CD8-positive, alpha-beta memory T cell (primary cell): ENCODE data around the gene MACROD2. TPM values are rescaled to one million over a fixed set of nuclear protein-coding genes. Genes with fewer than 3 reads are reported as not detected.
A peak's percentile ranks its signal among the peaks of the same experiment; 100 is the strongest.

Source experiments
- CTCF ChIA-PET: fragments of 350-600 bp; sonication (Branson Sonifier 250); formaldehyde crosslinking; loops from one replicate; lab custom pipeline; 2021; ENCODE audit warnings: antibody characterized with exemption; lab: Charles Lee
- POLR2A ChIA-PET: fragments of 350-600 bp; sonication (Branson Sonifier 250); formaldehyde crosslinking; loops from one replicate; lab custom pipeline; 2021; ENCODE audit warnings: antibody characterized with exemption; lab: Charles Lee
- DNase-seq, 5 donors: peaks; one replicate each; pipeline versions ENCODE4 v3.0.0 to v3.0.0-alpha.2; 2020 to 2022; ENCODE audit warnings: mixed read lengths in 1 of 5
- H3K27ac ChIP-seq: one replicate; pipeline ENCODE4 v1.7.0; 2013; ENCODE audit warnings: low read depth, mild to moderate bottlenecking, low read length, moderate library complexity
- H3K27me3 ChIP-seq: 2 replicates; pipeline ENCODE4 v1.7.0; 2013; ENCODE audit warnings: low read length, mild to moderate bottlenecking; ENCODE audit not compliant: insufficient read depth, poor library complexity, severe bottlenecking
- H3K36me3 ChIP-seq: 2 replicates; pipeline ENCODE4 v1.7.0; 2013; ENCODE audit warnings: mild to moderate bottlenecking, low read length, moderate library complexity; ENCODE audit not compliant: insufficient read depth
- H3K4me1 ChIP-seq: 2 replicates; pipeline ENCODE4 v1.7.0; 2013; ENCODE audit warnings: mild to moderate bottlenecking, low read length, moderate library complexity; ENCODE audit not compliant: insufficient read depth
- H3K4me3 ChIP-seq: 2 replicates; pipeline ENCODE4 v1.7.0; 2013; ENCODE audit warnings: mild to moderate bottlenecking, low read length
- H3K9me3 ChIP-seq: 2 replicates; pipeline ENCODE4 v1.7.0; 2013; ENCODE audit warnings: mild to moderate bottlenecking, low read length
- H3K27ac Mint-ChIP-seq, 8 donors: one replicate each; pipeline ENCODE4 v1.8.0; 2020 to 2021; ENCODE audit warnings: mixed read lengths in 8 of 8, mild to moderate bottlenecking in 6 of 8, inconsistent platforms in 3 of 8, moderate library complexity in 3 of 8
- H3K27me3 Mint-ChIP-seq, 2 donors: one replicate each; pipeline ENCODE4 v1.8.0; 2020 to 2021; ENCODE audit warnings: mixed read lengths in 2 of 2, mild to moderate bottlenecking in 1 of 2, moderate library complexity in 1 of 2
- H3K36me3 Mint-ChIP-seq, 3 donors: one replicate each; pipeline ENCODE4 v1.8.0; 2020 to 2021; ENCODE audit warnings: mixed read lengths in 3 of 3, inconsistent platforms in 1 of 3, mild to moderate bottlenecking in 1 of 3
- H3K4me1 Mint-ChIP-seq, 3 donors: one replicate each; pipeline ENCODE4 v1.8.0; 2020 to 2021; ENCODE audit warnings: mixed read lengths in 3 of 3, inconsistent platforms in 1 of 3, mild to moderate bottlenecking in 1 of 3
- H3K4me3 Mint-ChIP-seq, 7 donors: one replicate each; pipeline ENCODE4 v1.8.0; 2020 to 2021; ENCODE audit warnings: mixed read lengths in 7 of 7, mild to moderate bottlenecking in 6 of 7, moderate library complexity in 4 of 7, inconsistent platforms in 2 of 7
- H3K9me3 Mint-ChIP-seq, 5 donors: one replicate each; pipeline ENCODE4 v1.8.0; 2020 to 2022; ENCODE audit warnings: mixed read lengths in 5 of 5, mild to moderate bottlenecking in 3 of 5, moderate library complexity in 2 of 5, inconsistent platforms in 1 of 5
- polyA plus RNA-seq: library from polyadenylated mRNA; unstranded; fragments of 300-500 nt; fragmentation: Illumina TruSeq; gene quantifications from one replicate; pipeline ENCODE4 v1.2.3, GENCODE V29; 2021
- total RNA-seq, 2 experiments: library from RNA; stranded (reverse); gene quantifications; one replicate each; pipeline ENCODE4 v1.2.3, GENCODE V29; 2021

Gene MACROD2
- total and polyA plus RNA-seq, 3 experiments from 2014 or later: not detected

DNA sequence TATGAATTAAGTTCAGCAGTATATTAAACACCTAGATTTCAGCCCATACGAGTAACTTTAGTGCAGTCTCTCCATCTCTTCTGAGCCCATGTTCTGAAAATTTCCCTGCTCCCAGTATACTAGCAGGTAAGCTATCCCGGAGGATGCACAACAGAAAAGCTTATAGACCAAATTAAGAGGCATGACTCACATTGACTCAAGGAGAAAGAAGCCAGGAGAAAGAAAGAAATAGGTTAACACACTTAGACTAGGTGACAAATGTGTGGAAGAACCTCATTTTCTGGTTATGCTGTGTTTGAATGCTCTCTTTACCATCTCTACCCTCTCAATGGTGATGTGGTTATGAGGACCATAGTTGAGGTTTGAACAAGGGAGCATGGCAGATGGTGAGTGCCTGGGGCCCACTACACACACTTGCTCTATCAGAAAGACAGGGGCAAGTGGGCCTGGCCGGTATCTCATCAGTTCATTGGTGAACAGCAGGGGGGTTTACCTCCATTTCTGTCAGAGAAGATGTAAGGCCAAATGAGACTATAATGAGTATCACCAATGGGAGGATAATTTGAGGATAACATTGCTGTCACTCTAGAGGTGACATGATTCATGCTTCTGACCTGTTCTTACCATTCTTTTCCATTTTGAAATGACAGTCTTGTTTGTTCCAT lies 1244.4 kb downstream of the MACROD2 start:
- H3K4me3 ChIP-seq: no peak overlapping the region
- CTCF ChIA-PET: no interaction called here
- H3K27me3 ChIP-seq: no peaks in the 10 kb centered on the region
- no peaks in the 10 kb centered on the region for H3K4me1 ChIP-seq
- no peak overlapping the region for H3K27ac Mint-ChIP-seq
- no peaks in the 10 kb centered on the region for H3K9me3 ChIP-seq
- H3K36me3 Mint-ChIP-seq: no peaks in the 10 kb centered on the region
- DNase-seq: no peak
- peaks cover 0 to 21% (median 10%) of the 10 kb centered on the region in 5 donors for H3K9me3 Mint-ChIP-seq
- no peaks in the 10 kb centered on the region for H3K4me1 Mint-ChIP-seq
- POLR2A ChIA-PET: no interaction called here
- no peak overlapping the region for H3K4me3 Mint-ChIP-seq
- H3K36me3 ChIP-seq: no peaks in the 10 kb centered on the region
- no peaks in the 10 kb centered on the region for H3K27me3 Mint-ChIP-seq
- no peak overlapping the region for H3K27ac ChIP-seq

GRCh38 chr20:15240801-15241200 lies 1245.5 kb downstream of the MACROD2 start:
- POLR2A ChIA-PET: no interaction called here
- DNase-seq: no peak
- Histone ChIP-seq H3K36me3 (no peaks in the 10 kb centered on the region), H3K9me3 (no peaks in the 10 kb centered on the region), H3K4me1 (no peaks in the 10 kb centered on the region), H3K27ac (no peak overlapping the region), H3K27me3 (no peaks in the 10 kb centered on the region), H3K4me3 (no peak overlapping the region)
- Mint-ChIP-seq H3K27ac (peak overlapping the region in 1 of 8 donors; percentile 60), H3K4me3 (no peak overlapping the region), H3K36me3 (no peaks in the 10 kb centered on the region), H3K4me1 (no peaks in the 10 kb centered on the region), H3K27me3 (no peaks in the 10 kb centered on the region), H3K9me3 (peaks cover 0 to 18% (median 10%) of the 10 kb centered on the region in 5 donors)
- CTCF ChIA-PET: no interaction called here

GRCh38 chr20:15241681-15242080 lies 1246.4 kb downstream of the MACROD2 start:
- POLR2A ChIA-PET: no interaction called here

DNA sequence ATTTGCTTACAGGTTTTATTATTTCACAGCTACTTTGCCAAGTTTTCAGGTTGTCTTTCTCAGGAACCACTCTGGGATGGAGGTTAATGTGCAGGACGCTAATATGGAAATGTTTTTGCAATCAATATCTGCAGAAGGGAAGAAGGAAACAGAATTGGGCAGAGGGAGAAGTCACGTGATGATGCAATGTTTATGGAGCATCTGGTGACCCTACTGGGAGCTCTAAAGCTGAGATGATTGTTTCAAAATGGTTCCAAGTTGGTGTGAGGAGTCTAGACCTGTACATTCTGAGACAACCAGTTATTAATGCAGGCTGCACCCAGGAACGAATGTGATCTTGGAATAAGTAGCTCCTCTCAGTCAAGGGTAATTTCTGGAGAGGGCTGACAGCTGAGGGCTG lies 1247.5 kb downstream of the MACROD2 start:
- Histone ChIP-seq H3K27me3 (no peaks in the 10 kb centered on the region), H3K27ac (no peak overlapping the region), H3K36me3 (no peaks in the 10 kb centered on the region), H3K4me1 (no peaks in the 10 kb centered on the region), H3K4me3 (no peak overlapping the region), H3K9me3 (no peaks in the 10 kb centered on the region)
- H3K9me3 Mint-ChIP-seq: peaks cover 0 to 16% (median 7%) of the 10 kb centered on the region in 5 donors
- no peak overlapping the region for H3K4me3 Mint-ChIP-seq
- DNase-seq: no peak
- H3K4me1 Mint-ChIP-seq: no peaks in the 10 kb centered on the region
- no peak overlapping the region for H3K27ac Mint-ChIP-seq
- no peaks in the 10 kb centered on the region for H3K27me3 Mint-ChIP-seq
- ChIA-PET CTCF (no interaction called here), POLR2A (no interaction called here)
- H3K36me3 Mint-ChIP-seq: no peaks in the 10 kb centered on the region

More at GRCh38 chr20:15241681-15242080, 1246.4 kb downstream of the MACROD2 start:
- H3K4me3 ChIP-seq: no peak overlapping the region
- H3K27ac ChIP-seq: no peak overlapping the region
- Mint-ChIP-seq H3K27me3 (no peaks in the 10 kb centered on the region), H3K36me3 (no peaks in the 10 kb centered on the region), H3K27ac (no peak overlapping the region), H3K9me3 (peaks cover 0 to 16% (median 8%) of the 10 kb centered on the region in 5 donors), H3K4me1 (no peaks in the 10 kb centered on the region), H3K4me3 (no peak overlapping the region)
- CTCF ChIA-PET: no interaction called here
- no peak for DNase-seq
- H3K4me1 ChIP-seq: no peaks in the 10 kb centered on the region
- no peaks in the 10 kb centered on the region for H3K27me3 ChIP-seq
- H3K9me3 ChIP-seq: no peaks in the 10 kb centered on the region
- H3K36me3 ChIP-seq: no peaks in the 10 kb centered on the region

DNA sequence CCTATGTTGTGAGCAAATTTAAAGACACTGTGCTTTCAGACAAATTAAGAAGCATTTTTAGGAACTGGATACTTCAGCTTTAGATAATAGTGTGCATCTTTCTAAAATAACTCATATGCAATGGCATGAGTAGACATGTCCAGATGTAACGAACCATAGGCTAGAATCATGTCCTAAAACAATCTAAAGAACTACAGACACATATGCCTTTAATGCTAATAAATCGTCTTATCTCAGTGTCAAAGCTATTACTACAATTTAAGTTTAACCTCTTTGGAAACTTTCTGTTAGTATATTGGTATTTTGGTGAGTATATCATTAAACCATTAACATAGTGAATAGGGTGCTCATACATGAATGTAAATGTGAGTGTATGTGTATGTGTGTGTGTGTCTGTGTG lies 1250.6 kb downstream of the MACROD2 start:
- H3K4me1 Mint-ChIP-seq: no peaks in the 10 kb centered on the region
- no peaks in the 10 kb centered on the region for H3K36me3 ChIP-seq
- no peak overlapping the region for H3K4me3 ChIP-seq
- peaks cover 0 to 2% (median 0%) of the 10 kb centered on the region in 3 donors for H3K36me3 Mint-ChIP-seq
- no peaks in the 10 kb centered on the region for H3K9me3 ChIP-seq
- ChIA-PET POLR2A (no interaction called here), CTCF (no interaction called here)
- no peak overlapping the region for H3K27ac Mint-ChIP-seq
- no peaks in the 10 kb centered on the region for H3K4me1 ChIP-seq
- no peak overlapping the region for H3K4me3 Mint-ChIP-seq
- H3K27me3 ChIP-seq: no peaks in the 10 kb centered on the region
- no peak overlapping the region for H3K27ac ChIP-seq
- H3K27me3 Mint-ChIP-seq: no peaks in the 10 kb centered on the region
- H3K9me3 Mint-ChIP-seq: peaks cover 0 to 12% (median 4%) of the 10 kb centered on the region in 5 donors
- DNase-seq: no peak

- no peaks in the 10 kb centered on the region for H3K36me3 ChIP-seq
- H3K4me3 Mint-ChIP-seq: no peak overlapping the region
- POLR2A ChIA-PET: no interaction called here
Observed at GRCh38 chr20:15248618-15249395, 1253.5 kb downstream of the MACROD2 start.

GRCh38 chr20:15251171-15251570 lies 1255.9 kb downstream of the MACROD2 start:
- ChIA-PET POLR2A (no interaction called here), CTCF (no interaction called here)
- Mint-ChIP-seq H3K27ac (no peak overlapping the region), H3K4me3 (no peak overlapping the region), H3K27me3 (no peaks in the 10 kb centered on the region), H3K36me3 (peaks cover 0 to 2% (median 0%) of the 10 kb centered on the region in 3 donors), H3K9me3 (peaks cover 0 to 16% (median 6%) of the 10 kb centered on the region in 5 donors), H3K4me1 (no peaks in the 10 kb centered on the region)
- no peak overlapping the region for H3K4me3 ChIP-seq
- no peaks in the 10 kb centered on the region for H3K9me3 ChIP-seq
- H3K27me3 ChIP-seq: no peaks in the 10 kb centered on the region
- no peaks in the 10 kb centered on the region for H3K36me3 ChIP-seq
- no peak for DNase-seq
- no peaks in the 10 kb centered on the region for H3K4me1 ChIP-seq
- H3K27ac ChIP-seq: no peak overlapping the region

More at GRCh38 chr20:15248618-15249395, 1253.5 kb downstream of the MACROD2 start:
- no peak for DNase-seq
- Mint-ChIP-seq H3K36me3 (peaks cover 0 to 2% (median 0%) of the 10 kb centered on the region in 3 donors), H3K9me3 (peaks cover 0 to 12% (median 4%) of the 10 kb centered on the region in 5 donors), H3K27ac (no peak overlapping the region), H3K4me1 (no peaks in the 10 kb centered on the region), H3K27me3 (no peaks in the 10 kb centered on the region)
- no peaks in the 10 kb centered on the region for H3K27me3 ChIP-seq
- no peak overlapping the region for H3K4me3 ChIP-seq
- no peak overlapping the region for H3K27ac ChIP-seq
- no peaks in the 10 kb centered on the region for H3K9me3 ChIP-seq
- CTCF ChIA-PET: no interaction called here
- no peaks in the 10 kb centered on the region for H3K4me1 ChIP-seq

DNA sequence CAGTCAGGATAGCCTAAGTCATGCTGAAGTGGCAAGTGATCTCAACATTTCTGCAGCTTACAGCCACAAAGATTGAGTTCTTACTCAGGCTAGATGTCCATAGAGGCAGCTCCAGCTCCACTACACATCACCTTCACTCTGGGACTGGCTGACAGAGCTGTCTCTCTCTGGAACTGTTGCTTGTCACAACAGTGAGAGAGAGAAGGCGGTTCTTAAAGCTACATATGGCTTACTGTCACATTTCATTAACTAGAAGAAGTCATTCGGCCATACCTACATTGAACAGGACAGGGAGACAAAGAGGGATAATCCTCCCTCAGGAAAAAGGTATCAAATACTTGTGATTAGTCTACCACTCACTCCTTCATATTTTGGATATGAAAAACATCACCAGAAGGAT lies 1257.0 kb downstream of the MACROD2 start:
- Mint-ChIP-seq H3K4me3 (no peak overlapping the region), H3K4me1 (no peaks in the 10 kb centered on the region), H3K9me3 (peaks cover 0 to 11% (median 6%) of the 10 kb centered on the region in 5 donors), H3K27me3 (no peaks in the 10 kb centered on the region), H3K36me3 (peaks cover 0 to 2% (median 0%) of the 10 kb centered on the region in 3 donors), H3K27ac (no peak overlapping the region)
- Histone ChIP-seq H3K27me3 (no peaks in the 10 kb centered on the region), H3K9me3 (no peaks in the 10 kb centered on the region), H3K4me3 (no peak overlapping the region), H3K36me3 (no peaks in the 10 kb centered on the region), H3K27ac (no peak overlapping the region), H3K4me1 (no peaks in the 10 kb centered on the region)
- DNase-seq: no peak
- POLR2A ChIA-PET: no interaction called here
- CTCF ChIA-PET: no interaction called here
